CMK (cell line): Measurements from ENCODE around the gene PTPN14.

Experiments used
- DNase-seq: peaks from one replicate; pipeline ENCODE4 v3.0.0-alpha.2; 2010; ENCODE audit warnings: low read depth

PTPN14 gene

DNA sequence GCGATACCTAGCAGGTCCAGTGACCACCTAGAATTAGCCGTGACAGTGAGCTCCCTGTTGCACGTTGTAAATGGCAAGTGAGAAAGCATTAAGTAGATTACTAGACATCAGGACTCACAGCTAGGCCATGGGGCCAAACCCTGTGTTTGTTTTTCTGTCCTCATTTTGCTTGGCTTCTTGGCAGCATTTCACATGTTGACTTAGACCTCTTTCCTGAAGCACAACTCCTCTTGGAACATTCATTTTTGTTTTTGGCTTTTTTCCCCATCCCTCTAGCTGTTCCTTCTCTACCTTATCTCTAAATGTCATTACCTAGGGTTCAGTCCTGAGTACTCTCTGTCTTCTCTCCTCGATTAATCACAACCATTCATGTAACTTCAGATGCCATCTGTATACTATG, 16.9 kb upstream of the PTPN14 start:
- no peak for DNase-seq

DNA sequence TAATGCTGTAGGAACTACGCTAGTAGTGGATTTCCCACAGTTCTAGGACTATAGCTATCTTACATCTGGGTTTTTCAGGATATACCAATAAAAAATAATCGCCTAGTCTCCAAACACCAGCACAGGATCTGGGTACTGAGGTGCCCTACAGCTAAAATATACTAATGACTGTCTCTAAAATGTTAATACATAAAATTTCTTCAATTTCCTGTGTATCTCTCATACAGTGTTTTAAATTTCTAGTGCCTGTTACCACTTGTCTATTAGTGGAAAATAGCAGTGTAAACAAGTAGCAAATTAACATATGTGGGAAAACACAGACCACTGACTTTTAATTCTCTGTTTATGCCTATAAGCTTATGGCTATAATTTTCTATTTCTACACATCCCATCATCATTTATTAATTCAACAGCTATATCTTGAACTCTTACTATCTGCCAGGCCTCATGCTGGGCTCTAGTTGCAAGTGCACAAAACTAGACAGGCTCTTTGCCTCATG, 16.1 kb upstream of the PTPN14 start:
- DNase-seq: no peak

DNA sequence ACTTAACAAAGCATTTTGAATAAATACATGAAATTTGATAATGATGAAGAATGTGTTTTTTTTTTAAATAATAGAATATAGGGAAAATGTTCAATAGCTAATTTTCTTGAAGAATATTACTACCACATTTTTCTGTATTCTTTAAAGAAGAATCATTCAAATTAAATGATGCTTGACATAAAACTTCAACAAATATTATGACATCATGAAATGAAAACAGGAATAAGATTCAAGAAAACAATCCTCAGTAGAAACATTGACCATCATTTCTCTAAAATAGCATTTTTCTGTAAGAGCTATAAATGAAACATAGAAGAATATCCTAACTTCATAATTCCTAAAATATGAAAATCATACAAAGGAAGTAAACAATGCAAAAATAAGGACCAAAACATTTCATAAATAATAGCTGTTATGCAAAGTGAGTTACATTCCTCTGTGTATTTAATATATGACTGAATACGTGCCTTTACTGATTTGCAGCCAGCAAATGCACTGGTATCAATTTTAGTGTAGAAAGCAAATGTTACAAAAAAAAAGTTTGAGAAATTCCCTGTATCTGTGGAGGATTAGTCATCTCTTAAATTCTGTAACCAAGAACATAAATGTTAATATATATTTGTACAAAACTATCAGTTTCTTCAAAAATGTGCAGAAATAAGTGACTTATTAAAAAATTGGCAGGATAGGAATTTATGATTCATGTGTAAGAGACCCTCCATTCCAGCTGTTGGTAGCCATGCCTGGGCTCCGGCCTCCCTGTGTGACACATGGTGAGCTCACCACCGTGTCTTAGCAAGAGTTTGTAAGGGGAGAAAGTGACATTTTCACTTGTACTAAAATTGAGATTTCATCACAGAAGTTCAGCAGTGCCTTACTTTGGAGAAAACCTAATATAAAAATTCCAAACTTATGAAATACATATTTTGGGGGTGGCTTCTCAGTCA, 15.0 kb upstream of the PTPN14 start:
- DNase-seq: no peak

DNA sequence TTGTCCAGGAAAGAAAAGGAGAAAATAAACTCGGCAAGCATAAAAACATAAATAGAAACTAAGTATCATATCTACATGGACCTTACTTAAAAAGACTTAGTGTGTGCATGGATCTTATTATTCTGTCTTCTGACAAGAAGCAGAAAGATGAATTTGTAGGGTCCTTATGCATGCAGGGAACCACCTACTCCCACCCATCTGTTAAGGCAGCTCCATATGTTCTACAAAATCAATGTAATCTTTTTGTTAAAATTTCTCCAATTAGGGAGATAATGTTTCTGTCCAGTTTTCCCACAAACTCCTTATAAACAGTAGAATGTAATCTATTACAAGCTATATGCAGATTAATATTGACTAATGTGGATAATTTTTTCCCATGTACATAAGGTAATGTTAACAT, 13.9 kb upstream of the PTPN14 start:
- no peak for DNase-seq

DNA sequence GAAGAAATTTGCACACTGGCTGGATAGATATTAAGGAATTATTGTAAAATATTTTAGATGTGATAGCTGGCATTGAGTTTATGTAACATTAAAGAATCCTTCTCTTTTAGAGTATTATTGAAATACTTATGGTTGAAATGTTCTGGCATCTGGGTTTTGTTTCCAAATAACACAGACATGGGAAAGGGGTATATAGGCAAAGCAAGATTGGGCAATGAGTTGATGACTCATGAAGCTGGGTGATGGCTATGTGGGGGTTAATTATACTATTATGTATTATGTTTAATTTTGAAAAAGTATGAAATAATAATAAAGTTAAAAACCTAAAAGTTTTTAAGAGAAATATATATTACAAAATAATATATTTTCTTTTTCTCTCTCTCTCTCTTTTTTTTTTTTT, 12.5 kb upstream of the PTPN14 start:
- no peak for DNase-seq

DNA sequence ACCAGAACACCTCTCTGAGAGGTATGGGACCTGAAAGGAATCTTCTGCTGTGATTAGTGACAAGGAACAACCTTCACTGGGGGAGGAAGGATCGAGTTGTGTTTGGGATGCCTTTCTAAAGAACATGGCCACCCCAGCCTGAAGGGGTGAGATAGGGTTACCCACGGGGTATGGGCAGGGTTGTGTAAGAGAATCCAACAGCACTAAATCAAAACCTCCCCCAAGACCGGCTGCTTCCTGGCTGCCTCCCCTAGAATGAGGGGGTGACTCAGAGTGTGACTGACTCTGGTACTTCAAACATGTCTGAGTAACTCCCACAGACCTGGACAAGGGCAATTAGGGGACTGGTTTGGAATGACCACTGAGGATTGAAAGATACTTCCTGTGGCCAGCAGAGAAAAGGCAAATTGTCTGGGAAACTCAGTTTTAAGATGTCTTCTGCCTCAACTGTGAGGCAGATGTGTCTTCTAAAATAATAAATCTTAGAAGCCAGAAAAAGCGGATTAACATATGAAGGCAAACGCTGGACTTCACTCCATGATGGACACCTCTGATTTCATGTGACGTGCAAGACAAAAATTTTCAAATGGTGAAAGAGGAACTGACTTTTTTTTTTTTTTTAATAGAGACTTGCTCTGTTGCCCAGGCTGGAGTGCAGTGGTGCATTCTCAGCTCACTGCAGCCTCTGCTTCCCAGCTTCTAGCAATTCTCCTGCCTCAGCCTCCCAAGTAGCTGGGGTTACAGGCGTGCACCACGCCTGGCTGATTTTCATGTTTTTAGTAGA, 6.7 kb upstream of the PTPN14 start:
- no peak for DNase-seq

DNA sequence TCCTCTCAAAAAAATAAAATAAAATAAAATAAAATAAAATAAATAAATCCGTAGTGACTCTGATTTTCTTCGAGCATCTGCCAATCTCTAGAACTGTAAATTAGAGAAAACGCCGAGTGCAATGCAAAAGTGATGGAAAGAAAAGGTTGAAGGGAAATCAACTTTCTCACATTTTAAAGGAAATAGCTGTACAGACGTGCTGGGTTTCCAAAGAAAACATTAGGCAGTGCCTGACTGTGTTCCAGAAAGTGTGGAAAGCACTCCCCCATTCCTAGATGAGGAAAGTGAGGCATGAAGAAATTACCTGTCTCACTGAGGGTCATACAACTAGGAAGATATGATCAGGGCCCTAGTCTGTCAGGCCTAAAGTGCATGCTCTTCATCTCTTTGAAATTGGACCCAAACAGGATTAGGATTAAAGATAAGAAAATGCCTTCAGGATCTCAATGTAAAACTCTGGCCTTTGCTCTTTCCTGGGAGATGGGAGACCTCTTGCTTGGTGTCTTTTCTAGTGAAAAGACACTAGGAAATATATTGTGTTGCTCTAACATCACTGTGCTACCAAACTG, 1.8 kb upstream of the PTPN14 start:
- no peak for DNase-seq

DNA sequence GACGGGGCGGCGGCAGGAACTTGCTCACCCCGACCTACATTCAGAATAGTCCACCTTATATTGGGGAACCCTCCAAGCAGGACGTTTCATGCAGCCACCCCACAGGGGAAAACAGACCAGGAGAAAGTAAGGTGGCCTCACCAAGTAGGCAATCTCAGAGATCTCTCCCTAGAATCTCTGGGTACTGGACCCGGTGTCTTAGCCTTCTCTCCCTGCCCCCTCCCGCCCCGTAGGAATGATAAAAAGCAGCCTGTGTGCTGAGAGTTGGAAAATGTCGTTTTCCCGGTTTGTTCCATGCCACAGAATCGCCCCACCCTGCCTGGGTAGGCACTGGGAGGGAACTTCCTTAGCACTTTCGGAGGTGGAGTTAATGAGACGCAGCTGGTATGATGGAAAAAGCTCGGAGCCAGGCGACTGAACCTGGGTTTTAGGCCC, 789 bp upstream of the PTPN14 start:
- DNase-seq: no peak

DNA sequence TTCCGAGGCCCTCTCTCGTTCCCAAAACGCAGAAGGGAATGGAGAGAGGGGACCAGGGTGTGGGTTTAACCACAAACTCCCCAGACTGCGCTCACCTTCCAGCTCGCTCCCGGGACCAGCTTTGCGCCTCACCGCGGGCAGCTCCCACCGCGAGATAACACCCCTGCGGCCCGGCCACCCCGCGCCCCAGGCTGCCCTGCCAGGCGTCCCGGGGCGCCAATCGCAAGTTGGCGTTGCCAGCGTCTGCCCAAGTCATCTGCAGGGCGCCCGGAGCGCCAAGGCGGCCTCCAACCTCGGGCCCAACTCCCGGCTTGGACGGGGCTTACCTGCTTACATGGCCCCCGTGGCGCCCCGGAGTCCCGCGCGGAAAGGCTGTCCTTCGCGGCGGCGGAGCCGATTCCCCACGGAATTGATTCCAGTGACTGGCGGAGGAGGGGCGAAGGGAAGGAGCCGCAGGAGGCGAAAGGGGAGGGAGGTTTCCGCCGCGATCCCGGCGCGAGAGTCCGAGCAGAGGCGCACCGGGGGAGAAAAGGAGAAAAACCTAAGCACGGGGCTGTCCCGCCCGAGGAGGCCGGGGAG, 456 bp downstream of the PTPN14 start:
- DNase-seq: no peak

DNA sequence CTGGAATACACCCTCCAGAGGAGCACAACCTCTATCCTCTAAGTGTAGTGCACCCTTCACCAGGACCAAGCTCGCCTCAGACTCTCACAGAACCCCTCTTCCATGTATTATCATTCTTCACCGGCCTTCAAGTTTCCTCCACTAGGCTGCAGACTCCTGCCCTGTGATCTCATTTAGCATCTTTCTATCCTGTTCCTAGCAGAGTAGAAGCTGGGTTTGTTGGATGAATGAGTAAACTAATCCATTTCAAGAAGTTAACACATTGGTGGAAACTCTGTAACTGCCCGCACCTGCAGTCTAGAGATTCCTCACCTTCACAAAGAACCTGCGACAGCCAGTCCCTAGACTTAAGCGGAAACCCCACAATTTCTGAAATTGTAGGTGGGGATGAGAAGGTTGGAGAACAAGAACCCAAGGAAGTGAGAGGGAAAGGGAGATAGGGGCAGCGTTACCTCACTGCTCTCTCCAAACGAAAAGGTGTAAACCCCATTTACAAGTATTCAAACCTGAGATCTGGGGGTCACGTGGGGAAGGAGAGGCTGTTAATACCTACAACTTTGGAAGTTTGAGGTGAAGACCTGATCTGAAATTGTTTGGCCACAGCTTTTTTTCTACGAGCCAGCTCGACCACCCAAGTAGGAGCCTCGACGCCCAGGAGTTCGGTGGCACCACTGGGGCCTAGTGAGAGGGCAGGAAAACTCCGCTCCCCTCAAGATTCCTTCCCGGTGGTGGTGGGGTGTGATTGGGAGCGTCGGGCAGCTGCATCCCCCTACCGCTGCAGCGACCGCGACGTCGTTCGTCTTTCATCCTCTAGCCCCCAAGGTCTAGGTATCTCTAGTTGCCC, 1.2 kb downstream of the PTPN14 start:
- no peak for DNase-seq

DNA sequence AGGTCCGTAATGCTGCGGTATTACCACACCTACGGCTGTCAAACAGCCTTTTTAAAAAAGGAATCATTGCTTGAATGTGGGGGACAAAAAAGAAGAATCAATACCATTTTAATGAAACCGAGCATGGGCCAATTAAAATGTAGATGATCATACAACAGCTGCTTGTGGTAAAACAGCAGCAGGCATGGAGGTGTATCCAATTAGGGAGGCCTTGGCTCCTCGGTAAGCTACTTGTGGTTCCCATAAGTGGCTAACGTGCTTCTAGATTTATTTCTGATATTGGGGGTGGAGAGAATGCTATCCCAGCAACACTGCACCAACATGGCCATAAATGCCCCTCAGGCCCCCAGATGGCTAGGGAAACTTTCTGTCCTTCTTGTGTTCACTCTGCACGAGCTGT, 1.8 kb downstream of the PTPN14 start:
- no peak for DNase-seq

DNA sequence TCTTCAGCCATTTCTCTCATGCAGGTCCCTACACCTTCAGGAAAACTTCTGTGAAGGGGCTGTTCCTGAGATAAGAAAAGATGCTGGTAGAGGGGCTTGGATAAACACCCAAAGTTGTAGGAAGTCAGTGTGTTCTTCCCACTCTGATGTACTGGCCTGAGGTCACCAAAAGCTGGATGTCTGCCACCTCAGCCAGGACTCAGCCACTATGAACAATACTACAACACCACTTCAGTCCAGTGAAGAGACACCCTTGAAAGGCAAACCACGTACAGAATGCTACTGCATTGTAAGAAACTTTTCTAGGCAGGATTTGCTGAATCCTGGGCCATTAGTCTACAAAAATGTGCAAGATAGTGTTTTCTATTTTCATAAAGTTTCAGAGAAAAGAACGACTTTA, 2.4 kb downstream of the PTPN14 start:
- DNase-seq: no peak

DNA sequence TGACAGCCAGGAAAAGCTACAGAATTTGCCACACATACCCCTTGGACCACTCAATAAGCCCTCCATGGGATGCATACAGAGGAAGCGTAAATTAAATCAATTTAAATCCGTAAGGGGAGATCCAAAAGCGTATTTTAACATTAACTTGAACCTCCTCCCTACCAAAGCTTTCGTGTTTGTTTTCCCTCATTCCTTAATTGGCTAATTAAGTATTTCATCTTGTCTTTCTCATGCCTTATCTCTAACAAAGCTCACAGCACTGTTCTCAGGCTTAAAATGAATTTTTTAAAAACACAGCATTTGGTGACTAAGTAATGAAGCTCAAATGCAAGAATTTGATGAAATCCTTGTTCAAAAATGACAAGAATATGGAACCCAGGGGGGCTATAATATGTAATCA, 3.1 kb downstream of the PTPN14 start:
- DNase-seq: no peak

DNA sequence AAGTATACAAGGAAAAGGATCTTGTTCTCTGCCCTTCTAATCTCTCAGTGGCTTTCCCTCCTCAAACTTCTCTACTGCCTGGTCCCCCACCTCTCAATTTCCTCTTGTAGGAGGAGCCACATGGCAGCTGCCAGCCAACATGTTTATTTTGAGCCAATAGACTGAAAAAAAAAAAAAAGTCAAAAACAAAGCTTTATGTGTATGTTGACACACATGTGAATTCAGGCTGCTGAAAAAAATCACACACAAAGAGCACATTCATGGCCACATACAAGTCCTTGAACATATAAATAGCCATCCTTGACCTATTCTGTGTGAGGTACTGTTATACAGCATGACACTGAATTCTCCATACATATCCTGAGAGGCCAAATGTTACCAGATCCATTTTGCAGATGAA, 3.7 kb downstream of the PTPN14 start:
- no peak for DNase-seq

DNA sequence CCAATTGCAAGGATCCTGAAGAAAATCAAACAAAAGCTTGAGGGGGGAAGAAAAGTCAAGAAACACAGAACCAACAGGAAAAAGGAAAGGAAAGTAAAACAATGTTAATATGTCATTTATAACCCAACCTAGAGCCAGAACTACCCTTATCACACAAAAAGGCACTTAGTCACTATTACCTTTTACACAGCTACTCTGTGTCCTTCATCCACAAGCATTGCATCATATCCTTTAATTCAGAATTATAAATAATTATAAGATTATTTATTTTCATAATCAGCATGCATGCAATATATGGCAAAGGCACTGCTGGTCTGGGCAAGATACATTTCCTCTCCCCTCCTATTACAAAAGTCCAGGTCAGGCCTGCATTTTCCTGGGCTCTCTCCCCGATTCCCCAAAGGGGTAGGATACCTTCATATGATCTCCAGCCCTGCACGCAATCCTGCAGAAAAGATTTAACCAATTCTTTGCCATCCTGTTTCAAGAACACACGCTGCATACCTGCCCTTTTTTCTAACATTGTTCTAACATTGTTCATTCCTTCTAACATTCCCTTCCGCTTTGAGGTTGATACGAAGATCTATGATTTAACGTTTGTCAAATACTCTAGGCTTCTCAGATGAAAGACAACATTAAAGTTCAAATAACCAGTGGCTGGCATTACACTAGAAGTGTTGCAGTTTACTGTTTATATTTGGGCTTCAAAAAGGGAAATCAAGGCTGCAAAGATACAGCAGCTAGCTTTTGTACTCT, 4.3 kb downstream of the PTPN14 start:
- DNase-seq: no peak

DNA sequence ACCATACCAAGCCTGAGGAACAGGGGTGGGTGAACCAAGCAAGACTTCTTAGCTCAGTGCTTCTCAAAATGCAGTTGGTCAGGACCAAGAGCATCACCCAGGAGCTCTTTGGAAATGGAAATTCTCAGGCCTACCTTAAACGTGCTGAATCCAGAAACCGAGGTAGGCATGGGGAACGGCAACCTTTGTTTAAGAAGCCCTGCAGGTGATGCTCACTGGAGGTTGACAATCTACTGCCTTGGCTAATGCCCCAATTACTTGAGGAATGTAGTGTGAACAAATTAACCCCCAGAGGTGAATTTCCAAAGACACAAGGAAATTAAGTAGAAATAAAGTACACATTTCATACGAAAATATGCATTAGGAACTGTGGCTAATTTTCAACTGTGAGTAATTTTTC, 5.3 kb downstream of the PTPN14 start:
- DNase-seq: no peak

DNA sequence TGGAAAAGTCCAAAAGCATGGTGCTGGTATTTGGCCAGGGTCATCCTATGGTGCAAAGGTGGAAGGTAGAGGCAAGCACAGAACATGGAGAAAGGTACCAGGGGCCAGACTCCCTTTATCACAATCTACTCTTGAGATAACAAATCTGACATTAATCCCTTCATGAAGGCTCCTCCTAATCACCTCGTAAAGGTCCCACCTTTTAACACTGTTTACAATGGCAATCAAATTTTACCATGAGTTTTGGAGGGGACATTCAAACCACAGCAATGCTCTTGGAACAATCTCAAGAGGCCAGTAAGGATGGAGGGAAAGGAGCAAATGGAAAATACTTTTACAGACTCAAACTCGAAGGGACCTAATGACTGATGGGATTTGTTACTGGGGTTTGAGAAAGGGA, 6.1 kb downstream of the PTPN14 start:
- DNase-seq: no peak

DNA sequence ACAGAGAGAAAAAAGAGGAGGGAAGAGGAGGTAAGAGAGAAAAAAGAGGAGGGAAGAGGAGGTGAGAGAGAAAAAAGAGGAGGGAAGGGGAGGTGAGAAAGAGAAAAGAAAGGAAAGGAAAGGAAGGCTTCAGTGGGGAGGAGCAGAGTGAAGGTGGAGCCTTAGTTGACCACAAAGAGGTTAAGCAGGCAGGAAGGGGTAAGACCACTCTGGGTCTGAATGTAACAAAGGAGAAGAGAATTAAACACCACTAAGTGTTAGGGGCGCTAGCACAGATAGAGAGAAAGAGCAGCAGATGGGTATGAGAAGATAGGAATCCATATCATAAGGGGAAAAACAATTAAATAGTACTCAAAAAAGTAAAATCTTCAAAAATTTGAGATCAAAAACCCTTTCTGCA, 6.6 kb downstream of the PTPN14 start:
- no peak for DNase-seq

DNA sequence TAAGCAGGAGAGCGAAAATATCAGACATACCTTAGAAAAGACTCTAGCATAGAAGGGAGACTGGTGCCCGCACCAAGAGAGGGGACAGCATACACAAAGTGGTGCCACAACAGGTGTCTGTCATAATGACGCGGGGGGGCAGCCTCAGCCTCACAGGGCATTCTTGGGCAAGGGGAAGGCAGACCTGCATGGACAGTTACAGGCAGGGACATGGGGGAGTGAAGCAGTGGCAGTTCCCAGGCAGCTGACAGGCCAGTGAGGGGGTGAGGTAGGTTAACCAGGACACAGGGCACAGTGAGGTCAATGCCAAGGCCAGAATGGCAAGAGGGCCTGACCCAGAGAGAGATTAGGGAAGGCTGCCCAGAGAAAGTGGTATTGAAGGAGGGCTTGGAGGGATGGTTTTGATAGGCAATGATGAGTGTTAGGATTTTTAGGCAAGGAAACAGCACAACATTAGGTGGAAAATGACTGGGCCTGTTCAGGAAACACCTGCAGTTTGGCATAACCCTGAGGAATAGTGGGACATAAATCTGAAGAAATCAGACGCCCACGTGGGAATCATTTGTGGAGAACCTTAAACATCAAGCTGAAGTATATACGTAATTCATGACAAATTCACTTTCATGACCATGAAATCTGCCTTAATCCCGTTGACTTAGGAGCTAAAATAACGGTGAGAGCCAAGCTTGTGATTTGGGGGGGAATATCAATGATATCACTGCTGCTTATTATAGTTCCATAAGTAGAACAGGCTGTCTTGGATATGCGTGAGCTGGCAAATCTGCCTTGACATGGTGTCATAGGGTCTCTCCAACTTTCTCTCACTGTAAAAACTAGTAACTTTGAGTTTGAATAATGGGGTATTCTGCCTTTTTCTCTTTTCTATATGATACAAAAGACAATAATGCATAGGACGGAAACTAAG, 8.9 kb downstream of the PTPN14 start:
- DNase-seq: no peak

DNA sequence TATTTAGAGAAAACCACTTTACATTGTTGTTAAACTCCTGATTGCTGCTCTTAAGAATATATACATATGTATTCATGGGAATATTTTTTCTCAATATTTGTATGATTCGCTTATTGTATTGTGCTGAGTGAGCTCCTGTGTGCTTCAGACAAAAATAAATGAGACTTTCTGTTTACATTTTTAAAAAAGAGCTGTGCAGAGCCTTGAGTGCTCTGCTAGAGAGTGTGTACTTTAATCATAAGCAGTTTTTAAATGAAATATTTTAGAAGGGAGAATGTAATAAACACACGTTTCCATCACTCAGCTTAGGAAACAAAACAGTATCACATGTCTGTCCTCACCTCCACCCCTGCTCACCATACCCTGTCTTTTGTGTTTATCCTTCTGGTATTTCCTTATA, 9.7 kb downstream of the PTPN14 start:
- no peak for DNase-seq
